GM12801 (cell line): Measurements from ENCODE around the gene ESRRA.

Source experiments
- CTCF ChIP-seq: IDR thresholded peaks from one replicate; pipeline ENCODE4 v1.5.1; 2011; ENCODE audit warnings: control low read depth; ENCODE audit not compliant: insufficient read length; ENCODE audit errors: extremely low read depth

ESRRA gene

GRCh38 chr11:64339754-64340408 is 34.6 kb downstream of the ESRRA start, which contains the start of gene CCDC88B:
TSS of gene CCDC88B (plus strand) at chr11:64340204. CDS start at chr11:64340267, 63 bp downstream.
- no peak for TF ChIP-seq CTCF

GRCh38 chr11:64340671-64341335 is 35.5 kb downstream of the ESRRA start:
- TF ChIP-seq CTCF, result no peak

- no peak for TF ChIP-seq CTCF
These were observed 36.1 kb downstream of the ESRRA start for GRCh38 chr11:64341429-64341828.

GRCh38 chr11:64341851-64342791 is 36.8 kb downstream of the ESRRA start:
- TF ChIP-seq CTCF, result no peak

- TF ChIP-seq CTCF, result no peak
These were observed 37.8 kb downstream of the ESRRA start for GRCh38 chr11:64342869-64343745.

GRCh38 chr11:64343767-64344559 is 38.6 kb downstream of the ESRRA start:
- TF ChIP-seq CTCF, result no peak
